Naive thymus-derived CD4-positive, alpha-beta T cell (primary cell): Measurements from ENCODE around the gene EXT2. TPM values are rescaled to one million over a fixed set of nuclear protein-coding genes. Genes with fewer than 3 reads are reported as not detected.

Source experiments
- ATAC-seq: fragments of 150-1000 bp; cut with Tn5 transposase; 2 replicates; pipeline ENCODE4 v1.10.0; 2021; ENCODE audit warnings: mild to moderate bottlenecking, moderate library complexity
- CTCF ChIA-PET: fragments of 350-600 bp; sonication (Branson Sonifier 250); formaldehyde crosslinking; loops from one replicate; lab custom pipeline; 2021; ENCODE audit warnings: antibody characterized with exemption; lab: Charles Lee
- POLR2A ChIA-PET: fragments of 350-600 bp; sonication (Branson Sonifier 250); formaldehyde crosslinking; loops from one replicate; lab custom pipeline; 2021; ENCODE audit warnings: antibody characterized with exemption, inconsistent platforms; lab: Charles Lee
- DNase-seq, 9 donors: peaks; one replicate each; pipeline versions ENCODE4 v3.0.0 to v3.0.0-alpha.2; 2020 to 2022; ENCODE audit warnings: mixed read lengths in 1 of 9
- H3K27ac ChIP-seq: one replicate; pipeline ENCODE4 v1.7.0; 2013; ENCODE audit warnings: mild to moderate bottlenecking, low read depth, low read length, moderate library complexity
- H3K27me3 ChIP-seq, 2 donors: one replicate each; pipeline ENCODE4 v1.7.0; 2013; ENCODE audit warnings: low read length in 2 of 2, mild to moderate bottlenecking in 2 of 2, moderate library complexity in 2 of 2; ENCODE audit not compliant: control insufficient read depth in 2 of 2, insufficient read depth in 2 of 2
- H3K36me3 ChIP-seq, 3 experiments: 1 replicate in 2 of 3; 2 replicates in 1 of 3; pipeline ENCODE4 v1.7.0; 2013; ENCODE audit warnings: low read length in 3 of 3, mild to moderate bottlenecking in 3 of 3, moderate library complexity in 1 of 3; ENCODE audit not compliant: insufficient read depth in 3 of 3, control insufficient read depth in 2 of 3
- H3K4me1 ChIP-seq, 2 donors: one replicate each; pipeline ENCODE4 v1.7.0; 2013; ENCODE audit warnings: low read length in 2 of 2, mild to moderate bottlenecking in 2 of 2, moderate library complexity in 1 of 2; ENCODE audit not compliant: control insufficient read depth in 2 of 2, insufficient read depth in 2 of 2
- H3K4me3 ChIP-seq: 2 replicates; pipeline ENCODE4 v1.7.0; 2013; ENCODE audit warnings: mild to moderate bottlenecking, low read length
- H3K9me3 ChIP-seq, 3 experiments: 1 replicate in 2 of 3; 2 replicates in 1 of 3; pipeline ENCODE4 v1.7.0; 2013; ENCODE audit warnings: low read length in 3 of 3; ENCODE audit not compliant: control insufficient read depth in 2 of 3
- H3K27ac Mint-ChIP-seq, 9 donors: one replicate each; pipeline ENCODE4 v1.8.0; 2020 to 2022; ENCODE audit warnings: mixed read lengths in 9 of 9, mild to moderate bottlenecking in 8 of 9, moderate library complexity in 5 of 9, inconsistent platforms in 2 of 9
- H3K27me3 Mint-ChIP-seq, 5 donors: one replicate each; pipeline ENCODE4 v1.8.0; 2021 to 2022; ENCODE audit warnings: mixed read lengths in 5 of 5, mild to moderate bottlenecking in 1 of 5
- H3K36me3 Mint-ChIP-seq, 5 donors: one replicate each; pipeline ENCODE4 v1.8.0; 2020 to 2022; ENCODE audit warnings: mixed read lengths in 5 of 5, mild to moderate bottlenecking in 3 of 5, inconsistent platforms in 1 of 5
- H3K4me1 Mint-ChIP-seq, 7 donors: one replicate each; pipeline ENCODE4 v1.8.0; 2020 to 2022; ENCODE audit warnings: mixed read lengths in 7 of 7, mild to moderate bottlenecking in 3 of 7, inconsistent platforms in 1 of 7
- H3K4me3 Mint-ChIP-seq, 10 donors: one replicate each; pipeline ENCODE4 v1.8.0; 2020 to 2022; ENCODE audit warnings: mild to moderate bottlenecking in 10 of 10, mixed read lengths in 10 of 10, moderate library complexity in 6 of 10, inconsistent platforms in 2 of 10
- H3K9me3 Mint-ChIP-seq, 11 donors: one replicate each; pipeline ENCODE4 v1.8.0; 2020 to 2022; ENCODE audit warnings: mixed read lengths in 11 of 11, mild to moderate bottlenecking in 4 of 11, inconsistent platforms in 1 of 11, moderate library complexity in 1 of 11
- intact Hi-C, 2 donors: fragments of 100-400 bp; cut with micrococcal nuclease; formaldehyde crosslinking; loops; one replicate each; pipeline ENCODE4 v1.15.1; 2023
- polyA plus RNA-seq, 2 donors: library from polyadenylated mRNA; unstranded; fragments of 300-500 nt; fragmentation: Illumina TruSeq; gene quantifications; one replicate each; pipeline ENCODE4 v1.2.3, GENCODE V29; 2021
- total RNA-seq, 6 experiments: library from RNA in 5 of 6; stranded (reverse) in 5 of 6; gene quantifications; 1 replicate in 5 of 6; 2 replicates in 1 of 6; pipeline ENCODE4 v1.2.3 and lab custom pipeline; 2021 to 2026

Gene EXT2
- total and polyA plus RNA-seq, 7 experiments from 2014 or later: 27.2 to 43.9 (median 31.5) TPM

DNA sequence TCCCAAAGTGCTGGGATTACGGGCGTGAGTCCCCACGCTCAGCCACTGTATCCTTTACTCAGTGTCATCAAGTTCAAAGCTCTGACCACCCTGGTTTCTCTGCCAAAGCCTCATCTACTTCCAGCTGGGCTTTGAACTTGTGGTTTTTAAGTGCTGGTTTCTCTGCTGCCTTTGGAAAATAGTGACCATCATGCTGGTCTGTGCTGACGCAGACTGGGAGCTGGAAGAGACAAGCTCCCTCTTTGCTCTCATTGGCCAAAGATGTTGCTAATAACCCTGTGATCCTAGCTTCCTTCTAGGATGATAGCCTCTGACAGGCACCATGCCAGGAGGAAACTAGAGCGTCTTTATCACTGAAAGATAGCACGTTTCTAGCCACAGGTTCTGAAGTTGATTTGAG is 152.0 kb downstream of the EXT2 start:
- Mint-ChIP-seq H3K27ac (no peak overlapping the region), H3K27me3 (no peaks in the 10 kb centered on the region), H3K36me3 (peaks cover 29 to 94% (median 81%) of the 10 kb centered on the region in 5 donors), H3K9me3 (peaks cover 10 to 32% (median 17%) of the 10 kb centered on the region in 11 donors), H3K4me3 (no peak overlapping the region), H3K4me1 (no peaks in the 10 kb centered on the region)
- DNase-seq: no peak
- Histone ChIP-seq H3K27ac (no peak overlapping the region), H3K4me1 (no peaks in the 10 kb centered on the region), H3K9me3 (peaks cover 0 to 18% (median 0%) of the 10 kb centered on the region in 3 experiments), H3K27me3 (no peaks in the 10 kb centered on the region), H3K36me3 (peaks cover 0 to 21% (median 0%) of the 10 kb centered on the region in 3 experiments), H3K4me3 (no peak overlapping the region)
- ATAC-seq: no peak
- POLR2A ChIA-PET: no interaction called here
- CTCF ChIA-PET: no interaction called here
- intact Hi-C loops: no loop called here

DNA sequence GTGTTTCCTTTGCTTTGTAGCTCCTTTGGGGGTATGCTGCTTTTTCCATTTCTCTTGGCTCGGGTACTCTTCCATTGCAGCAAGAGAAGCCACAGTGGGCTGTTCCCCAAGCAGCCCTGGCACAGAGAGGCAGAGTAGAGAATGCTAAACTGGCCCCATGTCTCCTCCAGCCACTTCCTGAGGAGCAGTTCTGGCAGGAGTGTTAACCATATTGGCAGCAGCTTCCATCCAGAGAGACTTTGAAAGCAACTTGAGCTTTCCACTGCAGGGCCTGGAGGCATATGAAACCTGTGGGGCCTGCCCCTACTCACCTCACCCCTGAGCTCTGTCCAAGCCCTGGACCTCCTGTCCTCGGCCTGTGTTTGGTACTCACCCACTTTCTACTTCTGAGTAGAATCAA is 152.6 kb downstream of the EXT2 start:
- Mint-ChIP-seq H3K27me3 (no peaks in the 10 kb centered on the region), H3K36me3 (peaks cover 33 to 94% (median 85%) of the 10 kb centered on the region in 5 donors), H3K9me3 (peaks cover 15 to 38% (median 21%) of the 10 kb centered on the region in 11 donors), H3K4me3 (no peak overlapping the region), H3K4me1 (no peaks in the 10 kb centered on the region), H3K27ac (no peak overlapping the region)
- CTCF ChIA-PET: no interaction called here
- POLR2A ChIA-PET: no interaction called here
- peaks cover 0 to 25% (median 0%) of the 10 kb centered on the region in 3 experiments for H3K9me3 ChIP-seq
- ATAC-seq: no peak
- no peaks in the 10 kb centered on the region for H3K4me1 ChIP-seq
- no peaks in the 10 kb centered on the region for H3K27me3 ChIP-seq
- H3K4me3 ChIP-seq: no peak overlapping the region
- peaks cover 0 to 21% (median 0%) of the 10 kb centered on the region in 3 experiments for H3K36me3 ChIP-seq
- no peak overlapping the region for H3K27ac ChIP-seq
- no peak for DNase-seq
- intact Hi-C loops: no loop called here

DNA sequence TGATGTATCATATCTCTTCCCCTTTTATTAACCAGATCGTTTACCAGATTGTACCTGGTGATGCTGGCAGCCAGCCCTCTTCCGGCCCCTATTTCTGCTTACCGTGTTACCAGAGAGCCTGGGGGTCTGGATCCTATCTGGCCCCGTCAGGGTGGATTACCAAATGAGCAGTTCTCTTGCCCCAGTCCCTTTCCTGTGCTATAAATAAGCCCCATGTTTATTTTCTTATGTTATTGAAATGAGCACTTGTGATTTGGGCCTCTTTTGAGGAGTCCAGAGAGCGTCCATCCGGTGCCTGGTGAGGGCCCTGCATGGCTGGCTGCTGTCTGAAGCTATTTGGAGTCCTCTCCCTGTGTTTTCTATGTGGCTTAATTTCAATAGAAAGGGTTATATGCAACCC is 154.9 kb downstream of the EXT2 start:
- no peaks in the 10 kb centered on the region for H3K4me1 Mint-ChIP-seq
- H3K9me3 Mint-ChIP-seq: peaks cover 15 to 39% (median 26%) of the 10 kb centered on the region in 11 donors
- H3K36me3 Mint-ChIP-seq: peaks cover 25 to 73% (median 65%) of the 10 kb centered on the region in 5 donors
- POLR2A ChIA-PET: no interaction called here
- H3K27me3 Mint-ChIP-seq: no peaks in the 10 kb centered on the region
- no peak overlapping the region for H3K27ac Mint-ChIP-seq
- H3K9me3 ChIP-seq: peaks cover 0 to 27% (median 0%) of the 10 kb centered on the region in 3 experiments
- H3K27me3 ChIP-seq: no peaks in the 10 kb centered on the region
- H3K27ac ChIP-seq: no peak overlapping the region
- CTCF ChIA-PET: no interaction called here
- H3K4me1 ChIP-seq: no peaks in the 10 kb centered on the region
- H3K4me3 ChIP-seq: no peak overlapping the region
- intact Hi-C loops: no loop called here
- no peak for DNase-seq
- ATAC-seq: no peak
- H3K36me3 ChIP-seq: peaks cover 0 to 4% (median 0%) of the 10 kb centered on the region in 3 experiments
- no peak overlapping the region for H3K4me3 Mint-ChIP-seq

DNA sequence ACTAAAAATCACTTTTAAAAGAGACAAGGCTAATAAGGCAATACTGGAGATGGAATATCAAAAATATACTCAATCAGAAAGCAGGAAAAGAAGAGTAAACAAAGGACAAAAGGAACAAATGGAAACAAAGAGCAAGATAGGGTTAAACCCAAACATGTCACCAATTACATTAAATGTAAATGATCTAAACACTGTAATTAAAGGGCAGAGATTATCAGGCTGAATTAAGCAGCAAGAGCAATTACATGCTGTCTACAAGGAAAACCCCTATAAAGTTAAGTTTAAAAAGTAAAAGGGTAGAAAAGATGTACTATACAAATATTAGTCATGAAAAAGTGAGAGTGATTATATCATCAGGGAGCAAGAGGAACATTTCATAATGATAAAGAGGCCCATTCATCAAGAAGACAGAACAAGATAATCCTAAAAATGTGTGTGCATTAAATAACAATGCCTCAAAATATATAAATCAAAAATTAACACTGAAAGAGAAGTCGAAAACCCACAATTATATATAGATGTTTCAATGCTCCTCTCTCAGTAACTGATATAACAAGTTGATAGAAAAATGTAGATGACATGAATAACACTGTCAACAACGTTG is 157.6 kb downstream of the EXT2 start:
- ChIA-PET CTCF (no interaction called here), POLR2A (no interaction called here)
- Mint-ChIP-seq H3K36me3 (peaks cover 25 to 51% (median 42%) of the 10 kb centered on the region in 5 donors), H3K27ac (no peak overlapping the region), H3K4me3 (no peak overlapping the region), H3K27me3 (no peaks in the 10 kb centered on the region), H3K9me3 (peaks cover 15 to 39% (median 26%) of the 10 kb centered on the region in 11 donors), H3K4me1 (peaks cover 0 to 17% (median 4%) of the 10 kb centered on the region in 7 donors)
- no peak for ATAC-seq
- no peak for DNase-seq
- H3K27ac ChIP-seq: no peak overlapping the region
- peaks cover 0 to 10% of the 10 kb centered on the region in 2 donors for H3K4me1 ChIP-seq
- peaks cover 0 to 27% (median 0%) of the 10 kb centered on the region in 3 experiments for H3K9me3 ChIP-seq
- no peak overlapping the region for H3K4me3 ChIP-seq
- intact Hi-C loops: no loop called here
- peaks cover 0 to 4% (median 0%) of the 10 kb centered on the region in 3 experiments for H3K36me3 ChIP-seq
- H3K27me3 ChIP-seq: no peaks in the 10 kb centered on the region

DNA sequence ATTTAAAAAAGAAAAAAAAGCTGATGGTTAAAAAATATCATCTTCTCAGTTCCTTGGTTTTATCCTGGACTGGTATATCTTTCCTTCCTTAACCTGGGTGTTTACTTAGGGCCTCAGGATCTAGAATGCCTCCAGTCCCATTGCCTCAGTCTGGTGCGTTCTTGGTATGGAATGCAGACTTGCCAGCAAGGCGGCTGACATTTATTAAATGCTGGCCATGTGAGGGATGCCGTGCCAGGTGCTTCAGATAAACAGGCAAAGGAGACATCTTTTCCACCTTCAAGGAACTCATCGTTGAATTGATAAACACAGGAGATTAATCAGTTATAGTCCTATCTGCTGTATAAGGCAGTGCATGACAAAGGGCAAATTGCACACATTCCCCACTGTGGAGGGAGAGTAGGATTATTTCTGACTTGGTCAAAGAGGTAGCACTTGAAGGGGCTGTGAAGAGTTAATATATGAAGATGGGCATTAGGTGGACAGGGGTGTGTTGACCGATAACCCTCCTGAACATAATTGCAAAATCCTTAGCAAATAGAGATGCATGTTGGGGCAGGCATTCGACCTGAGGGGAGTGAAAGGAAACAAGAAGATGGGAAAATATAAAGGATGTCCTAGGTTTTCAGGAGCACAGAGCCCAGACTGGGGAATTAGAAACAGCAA is 160.1 kb downstream of the EXT2 start:
- intact Hi-C loops: no loop called here
- ChIA-PET POLR2A (no interaction called here), CTCF (interaction anchor here (0.7 kb wide), 1 partner anchor 217 kb away, joined by 3 read pairs; no protein-coding TSS in a partner anchor)
- no peak for ATAC-seq
- Histone ChIP-seq H3K4me3 (no peak overlapping the region), H3K9me3 (peaks cover 0 to 24% (median 0%) of the 10 kb centered on the region in 3 experiments), H3K36me3 (no peaks in the 10 kb centered on the region), H3K27me3 (no peaks in the 10 kb centered on the region), H3K27ac (no peak overlapping the region), H3K4me1 (peaks cover 0 to 19% of the 10 kb centered on the region in 2 donors)
- H3K4me3 Mint-ChIP-seq: no peak overlapping the region
- peaks cover 0 to 29% (median 5%) of the 10 kb centered on the region in 7 donors for H3K4me1 Mint-ChIP-seq
- H3K27ac Mint-ChIP-seq: no peak overlapping the region
- H3K36me3 Mint-ChIP-seq: peaks cover 21 to 27% (median 23%) of the 10 kb centered on the region in 5 donors
- no peak for DNase-seq
- no peaks in the 10 kb centered on the region for H3K27me3 Mint-ChIP-seq
- H3K9me3 Mint-ChIP-seq: peaks cover 11 to 33% (median 24%) of the 10 kb centered on the region in 11 donors

DNA sequence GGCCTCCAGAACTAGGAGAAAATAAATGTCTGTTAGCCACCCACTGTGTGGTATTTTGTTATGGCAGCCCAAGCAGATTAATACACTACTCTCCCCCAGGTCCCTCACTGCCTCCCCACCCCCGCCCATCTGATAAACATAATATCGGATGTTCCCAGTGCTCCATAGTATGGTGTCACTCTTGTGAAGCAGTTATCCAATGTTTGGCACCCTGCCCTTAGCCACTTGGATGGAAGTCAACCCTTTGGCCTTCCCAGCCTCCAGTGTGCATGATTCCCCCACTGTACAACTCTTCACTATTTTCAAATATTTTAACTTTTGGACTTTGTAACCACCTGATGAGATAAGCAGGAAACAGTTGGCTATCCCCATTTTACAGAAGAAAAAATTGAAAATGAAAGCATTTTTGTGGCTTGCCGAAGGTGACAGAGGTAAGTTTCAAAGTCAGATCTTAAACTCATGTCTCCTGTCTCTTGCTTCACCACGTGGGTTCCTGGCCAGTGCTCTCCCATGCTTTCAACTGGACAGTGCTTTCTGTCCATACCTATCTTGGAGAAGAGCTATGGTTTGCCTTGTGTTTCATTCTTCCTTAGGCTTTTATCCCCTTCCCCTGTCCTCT is 161.3 kb downstream of the EXT2 start:
- Mint-ChIP-seq H3K27ac (peak overlapping the region in 1 of 9 donors; percentile 78), H3K27me3 (no peaks in the 10 kb centered on the region), H3K4me1 (peaks cover 0 to 29% (median 5%) of the 10 kb centered on the region in 7 donors), H3K4me3 (peak overlapping the region in 2 of 10 donors; percentile 34 to 79), H3K9me3 (peaks cover 10 to 24% (median 15%) of the 10 kb centered on the region in 11 donors), H3K36me3 (peaks cover 11 to 15% (median 13%) of the 10 kb centered on the region in 5 donors)
- H3K9me3 ChIP-seq: peaks cover 0 to 15% (median 0%) of the 10 kb centered on the region in 3 experiments
- DNase-seq (no peak), ATAC-seq (no peak)
- intact Hi-C loops: no loop called here
- ChIA-PET POLR2A (no interaction called here), CTCF (no interaction called here)
- H3K4me3 ChIP-seq: no peak overlapping the region
- H3K36me3 ChIP-seq: no peaks in the 10 kb centered on the region
- no peak overlapping the region for H3K27ac ChIP-seq
- H3K27me3 ChIP-seq: no peaks in the 10 kb centered on the region
- H3K4me1 ChIP-seq: peaks cover 0 to 19% of the 10 kb centered on the region in 2 donors
